ENCODE data around the gene CALML5. TPM values are rescaled to one million over a fixed set of nuclear protein-coding genes. Genes with fewer than 3 reads are reported as not detected.

Gene CALML5
- total RNA-seq, 1 experiment from 2014 or later: not detected

DNA sequence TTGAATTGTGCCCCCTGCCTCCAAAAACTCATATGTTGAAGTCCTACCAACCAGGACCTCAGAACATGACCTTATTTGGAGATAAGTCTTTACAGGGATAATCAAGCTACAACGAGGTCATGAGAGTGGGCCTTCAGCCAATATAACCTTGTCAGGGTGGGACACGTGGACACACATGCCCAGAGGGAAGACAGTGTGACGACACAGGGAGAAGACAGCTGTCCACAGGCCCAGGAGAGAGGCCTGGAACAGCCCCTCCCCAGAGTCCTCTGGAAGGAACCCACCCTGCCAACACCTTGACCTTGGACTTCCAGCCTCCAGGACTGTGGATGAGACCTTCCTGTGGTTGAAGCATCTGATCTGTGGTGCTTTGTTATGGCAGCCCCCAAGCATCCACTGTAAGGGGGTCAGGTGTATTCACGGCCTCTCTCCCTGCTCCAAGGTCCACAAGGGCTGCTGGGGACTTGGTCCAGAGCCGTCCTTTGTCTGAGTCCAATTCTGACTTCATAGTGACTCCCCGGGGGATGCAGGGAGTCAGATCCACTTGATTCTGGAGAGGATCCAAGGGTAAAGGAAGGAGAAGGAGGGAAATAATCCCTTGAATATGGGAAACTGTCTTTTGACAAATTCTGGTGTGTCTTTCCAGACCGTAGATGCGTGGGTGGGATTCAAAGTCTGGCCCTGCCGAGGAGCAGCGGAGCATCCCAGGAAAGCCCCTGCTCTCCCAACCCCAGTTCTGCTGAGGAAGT lies 32.4 kb upstream of the CALML5 start:
- TF ChIP-seq, protein P1, sequence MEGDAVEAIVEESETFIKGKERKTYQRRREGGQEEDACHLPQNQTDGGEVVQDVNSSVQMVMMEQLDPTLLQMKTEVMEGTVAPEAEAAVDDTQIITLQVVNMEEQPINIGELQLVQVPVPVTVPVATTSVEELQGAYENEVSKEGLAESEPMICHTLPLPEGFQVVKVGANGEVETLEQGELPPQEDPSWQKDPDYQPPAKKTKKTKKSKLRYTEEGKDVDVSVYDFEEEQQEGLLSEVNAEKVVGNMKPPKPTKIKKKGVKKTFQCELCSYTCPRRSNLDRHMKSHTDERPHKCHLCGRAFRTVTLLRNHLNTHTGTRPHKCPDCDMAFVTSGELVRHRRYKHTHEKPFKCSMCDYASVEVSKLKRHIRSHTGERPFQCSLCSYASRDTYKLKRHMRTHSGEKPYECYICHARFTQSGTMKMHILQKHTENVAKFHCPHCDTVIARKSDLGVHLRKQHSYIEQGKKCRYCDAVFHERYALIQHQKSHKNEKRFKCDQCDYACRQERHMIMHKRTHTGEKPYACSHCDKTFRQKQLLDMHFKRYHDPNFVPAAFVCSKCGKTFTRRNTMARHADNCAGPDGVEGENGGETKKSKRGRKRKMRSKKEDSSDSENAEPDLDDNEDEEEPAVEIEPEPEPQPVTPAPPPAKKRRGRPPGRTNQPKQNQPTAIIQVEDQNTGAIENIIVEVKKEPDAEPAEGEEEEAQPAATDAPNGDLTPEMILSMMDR (conservative IDR thresholded peaks at IDR 0.05; ENCODE audit: low read depth, low read length): no peak
- TF ChIP-seq EZH2 (IDR thresholded peaks at IDR 0.05; ENCODE audit: borderline replicate concordance, low read depth, low read length, poor library complexity, severe bottlenecking): no peak
- BruUV-seq (replicated peaks): no TSS peak
- no peaks in the 10 kb centered on the region for H3K36me3 ChIP-seq (ENCODE audit: insufficient read depth, low read length, poor library complexity, severe bottlenecking)
- no peaks in the 10 kb centered on the region for H3K9me3 ChIP-seq (ENCODE audit: low read depth, low read length, poor library complexity, severe bottlenecking)
- no peak overlapping the region for H3K4me3 ChIP-seq (ENCODE audit: low read depth, low read length, poor library complexity, severe bottlenecking)
- ChIA-PET POLR2A (ENCODE audit: low non-redundant PET) (interaction anchor here (0.6 kb wide), 1 partner anchor 48 kb away, joined by 3 read pairs; no protein-coding TSS in a partner anchor), CTCF (no interaction called here)
- DNase-seq (ENCODE audit: low spot score): no peak
- intact Hi-C loops (cut with micrococcal nuclease; ENCODE audit: unreplicated experiment): no loop called here
- no peaks in the 10 kb centered on the region for H3K27me3 ChIP-seq (replicated peaks; ENCODE audit: insufficient read depth, low read depth, low read length, poor library complexity)
- no peak overlapping the region for H3K27ac ChIP-seq (ENCODE audit: low read depth, low read length, poor library complexity, severe bottlenecking)
- H3K4me1 ChIP-seq (ENCODE audit: insufficient read depth, low read length, poor library complexity, severe bottlenecking): no peaks in the 10 kb centered on the region

- Histone ChIP-seq H3K9me3 (ENCODE audit: low read depth, low read length, poor library complexity, severe bottlenecking) (no peaks in the 10 kb centered on the region), H3K27ac (ENCODE audit: low read depth, low read length, poor library complexity, severe bottlenecking) (no peak overlapping the region), H3K27me3 (replicated peaks; ENCODE audit: insufficient read depth, low read depth, low read length, poor library complexity) (no peaks in the 10 kb centered on the region), H3K36me3 (ENCODE audit: insufficient read depth, low read length, poor library complexity, severe bottlenecking) (no peaks in the 10 kb centered on the region), H3K4me3 (ENCODE audit: low read depth, low read length, poor library complexity, severe bottlenecking) (no peak overlapping the region), H3K4me1 (ENCODE audit: insufficient read depth, low read length, poor library complexity, severe bottlenecking) (no peaks in the 10 kb centered on the region)
- TF ChIP-seq, protein P1 (conservative IDR thresholded peaks at IDR 0.05; ENCODE audit: low read depth, low read length): no peak
- TF ChIP-seq EZH2 (IDR thresholded peaks at IDR 0.05; ENCODE audit: borderline replicate concordance, low read depth, low read length, poor library complexity, severe bottlenecking): no peak
- intact Hi-C loops (cut with micrococcal nuclease; ENCODE audit: unreplicated experiment): no loop called here
- BruUV-seq (replicated peaks): no TSS peak
- CTCF ChIA-PET: no interaction called here
- no peak for DNase-seq (ENCODE audit: low spot score)
- POLR2A ChIA-PET (ENCODE audit: low non-redundant PET): interaction anchor here (0.6 kb wide), 1 partner anchor 1804 kb away, joined by 3 read pairs; no protein-coding TSS in a partner anchor
These were observed 31.6 kb upstream of the CALML5 start for GRCh38 chr10:5530846-5531557.

GRCh38 chr10:5530412-5530806 lies 31.0 kb upstream of the CALML5 start:
- BruUV-seq (replicated peaks): no TSS peak
- H3K36me3 ChIP-seq (ENCODE audit: insufficient read depth, low read length, poor library complexity, severe bottlenecking): no peaks in the 10 kb centered on the region
- H3K4me1 ChIP-seq (ENCODE audit: insufficient read depth, low read length, poor library complexity, severe bottlenecking): no peaks in the 10 kb centered on the region
- intact Hi-C loops (cut with micrococcal nuclease; ENCODE audit: unreplicated experiment): no loop called here
- no peaks in the 10 kb centered on the region for H3K27me3 ChIP-seq (replicated peaks; ENCODE audit: insufficient read depth, low read depth, low read length, poor library complexity)
- TF ChIP-seq, protein P1 (conservative IDR thresholded peaks at IDR 0.05; ENCODE audit: low read depth, low read length): no peak
- TF ChIP-seq EZH2 (IDR thresholded peaks at IDR 0.05; ENCODE audit: borderline replicate concordance, low read depth, low read length, poor library complexity, severe bottlenecking): no peak
- no peak overlapping the region for H3K27ac ChIP-seq (ENCODE audit: low read depth, low read length, poor library complexity, severe bottlenecking)
- no peak overlapping the region for H3K4me3 ChIP-seq (ENCODE audit: low read depth, low read length, poor library complexity, severe bottlenecking)
- ChIA-PET POLR2A (ENCODE audit: low non-redundant PET) (interaction anchor here (0.6 kb wide), 1 partner anchor 1805 kb away, joined by 3 read pairs; no protein-coding TSS in a partner anchor), CTCF (no interaction called here)
- DNase-seq (ENCODE audit: low spot score): no peak
- H3K9me3 ChIP-seq (ENCODE audit: low read depth, low read length, poor library complexity, severe bottlenecking): no peaks in the 10 kb centered on the region

All from A673 (cell line).